Measurements from ENCODE around the gene TGFBI. TPM values are rescaled to one million over a fixed set of nuclear protein-coding genes. Genes with fewer than 3 reads are reported as not detected.

TGFBI gene
- total RNA-seq, 1 donor from 2014 or later: 0.15 TPM

DNA sequence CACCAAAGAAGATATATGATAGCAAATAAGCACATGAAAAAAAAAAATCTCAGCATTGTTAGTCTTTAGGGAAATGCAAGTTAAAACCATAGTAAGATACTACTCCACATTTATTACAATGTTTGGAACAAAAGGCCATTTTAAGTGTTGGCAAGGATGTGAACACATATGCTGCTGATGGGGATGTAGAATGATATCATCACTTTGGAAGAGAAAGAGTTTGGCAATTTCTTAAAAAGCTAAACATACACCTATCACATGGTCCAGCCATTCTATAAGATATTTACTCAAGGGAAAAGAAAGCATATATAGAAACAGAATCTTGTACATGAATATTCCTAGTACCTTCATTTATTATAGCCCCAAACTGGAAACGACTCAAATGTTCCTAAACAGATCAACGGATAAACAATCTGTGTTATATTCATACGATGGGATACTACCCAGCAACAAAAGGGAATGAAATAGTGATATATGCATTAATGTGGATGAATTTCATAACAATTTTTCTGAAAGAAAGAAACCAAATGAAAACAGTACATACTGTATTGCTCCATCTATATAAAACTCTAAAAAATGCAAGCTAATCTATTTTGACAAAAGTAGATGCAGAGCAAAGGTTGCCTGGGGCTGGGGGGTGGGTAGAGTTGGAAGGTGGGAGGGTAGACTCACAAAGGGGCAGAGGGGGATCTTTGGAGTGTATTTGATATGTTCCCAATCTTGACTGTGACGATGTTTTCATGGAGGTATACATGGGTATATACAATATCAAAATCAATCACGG, 58.2 kb downstream of the TGFBI start:
- intact Hi-C loops (cut with micrococcal nuclease): no loop called here

DNA sequence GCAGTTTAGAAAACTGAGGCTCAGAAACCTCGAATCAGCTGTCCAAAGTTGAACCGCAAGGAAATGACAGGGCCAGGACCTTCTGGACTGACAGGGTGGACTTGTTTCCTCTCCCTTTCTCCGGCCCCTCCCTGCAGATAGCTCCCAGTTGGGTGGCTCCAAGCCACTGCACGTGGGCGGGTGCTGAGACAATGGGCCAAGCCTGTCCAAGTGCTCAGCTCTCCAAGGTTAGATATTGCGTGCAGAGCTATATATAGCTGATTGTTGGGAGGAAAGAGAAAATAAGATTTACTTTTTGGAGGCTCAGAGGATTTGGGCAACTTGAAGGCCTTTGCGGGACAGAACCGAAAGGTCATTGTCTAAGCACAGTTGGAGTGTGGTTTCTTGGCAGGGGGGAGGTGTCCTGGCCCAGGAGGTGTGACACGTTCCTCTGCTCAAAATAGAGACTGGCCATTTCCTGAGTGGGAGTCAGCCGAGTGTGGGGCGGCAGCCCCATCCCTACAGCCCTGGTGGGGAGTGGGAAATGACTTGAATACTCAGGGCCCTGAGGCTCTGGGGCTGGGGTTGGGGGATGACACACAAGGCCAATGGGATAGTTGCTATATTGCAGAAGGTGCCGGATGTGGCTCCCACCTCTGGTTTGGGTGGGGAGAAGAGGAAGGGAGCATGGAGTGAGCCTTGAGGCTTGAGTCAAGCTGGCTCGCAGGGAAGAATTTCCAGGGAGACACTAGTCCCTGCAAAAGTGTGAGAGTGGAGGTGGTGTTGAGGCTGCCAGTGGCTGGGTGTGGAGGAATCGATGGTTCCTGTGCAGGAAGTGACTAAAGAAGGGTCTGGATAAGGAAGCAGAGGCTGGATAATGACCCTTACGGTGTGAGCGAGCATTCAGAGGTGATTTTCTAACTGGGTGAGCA, 59.4 kb downstream of the TGFBI start:
- intact Hi-C loops (cut with micrococcal nuclease): no loop called here

DNA sequence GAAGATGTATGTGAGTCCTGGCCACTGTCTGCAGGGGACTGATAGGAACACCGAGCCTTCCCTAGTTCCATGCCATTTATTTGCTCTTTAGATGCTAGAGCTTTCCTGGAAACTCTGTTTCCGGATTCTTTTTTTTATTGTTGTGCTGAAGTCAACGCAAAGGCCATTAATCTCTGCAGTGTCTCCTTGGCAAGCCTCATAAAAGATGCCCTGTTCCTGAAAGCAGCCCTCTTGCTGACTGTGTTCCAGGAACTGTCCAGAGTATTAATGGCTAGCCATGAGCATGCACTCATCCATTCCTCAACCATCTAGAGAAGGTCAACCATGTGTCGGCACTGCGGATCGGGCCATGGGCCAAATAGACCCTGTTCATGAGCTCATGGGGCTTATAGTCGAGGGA, 61.0 kb downstream of the TGFBI start:
- intact Hi-C loops (cut with micrococcal nuclease): no loop called here

DNA sequence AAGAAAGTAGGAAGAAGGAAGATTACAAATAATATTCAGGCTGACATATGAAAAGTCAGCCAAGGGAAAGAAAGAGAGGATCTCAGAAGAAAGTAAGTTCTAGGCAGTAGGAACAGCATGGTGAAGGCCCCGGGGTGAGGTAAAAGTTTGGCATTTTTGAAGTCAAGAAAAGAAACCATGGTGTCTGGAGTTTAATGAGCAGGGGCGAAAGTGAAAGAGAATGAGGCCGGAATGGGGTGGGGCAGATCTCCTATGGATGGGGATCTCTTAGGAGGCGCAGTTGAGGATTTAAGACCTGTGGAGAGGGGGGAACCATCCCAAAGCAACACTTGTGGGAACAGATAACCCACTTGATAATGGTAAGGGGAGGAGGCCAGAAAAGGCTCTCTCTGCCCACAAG, 61.5 kb downstream of the TGFBI start:
- intact Hi-C loops (cut with micrococcal nuclease): no loop called here

DNA sequence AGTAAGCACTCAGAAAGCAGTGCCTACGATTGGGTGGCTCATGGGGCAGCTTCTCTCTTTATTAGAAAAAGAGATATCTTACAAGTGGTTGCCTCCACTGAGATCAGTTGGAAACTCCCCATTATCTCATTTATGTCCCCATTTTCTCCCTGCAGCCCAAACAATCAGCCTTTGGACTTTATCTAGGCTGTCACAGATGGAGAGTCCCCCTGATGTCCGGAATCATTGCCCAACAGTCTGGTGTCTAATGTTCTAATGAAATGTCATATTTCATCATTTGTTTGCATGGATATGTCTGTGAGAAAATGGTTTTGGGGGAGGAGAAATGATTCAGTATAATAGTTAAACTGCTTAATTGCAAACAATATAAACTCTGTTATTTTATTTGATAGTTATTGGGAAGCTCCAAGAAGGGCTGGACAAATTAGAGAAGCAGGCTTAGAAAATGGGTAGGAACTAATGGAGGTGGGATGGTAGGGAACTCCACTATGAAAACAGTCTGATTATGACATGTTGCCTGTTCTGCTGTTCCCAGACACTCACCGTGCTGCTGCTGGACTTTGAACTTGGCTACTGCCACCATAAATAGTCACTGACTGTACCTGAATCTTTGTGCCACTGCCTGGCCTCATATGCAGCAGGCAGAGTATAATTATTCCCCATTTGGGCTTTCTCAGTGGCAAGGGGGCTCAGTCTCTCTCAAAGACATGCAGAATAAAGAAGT, 65.6 kb downstream of the TGFBI start:
- intact Hi-C loops (cut with micrococcal nuclease): no loop called here

DNA sequence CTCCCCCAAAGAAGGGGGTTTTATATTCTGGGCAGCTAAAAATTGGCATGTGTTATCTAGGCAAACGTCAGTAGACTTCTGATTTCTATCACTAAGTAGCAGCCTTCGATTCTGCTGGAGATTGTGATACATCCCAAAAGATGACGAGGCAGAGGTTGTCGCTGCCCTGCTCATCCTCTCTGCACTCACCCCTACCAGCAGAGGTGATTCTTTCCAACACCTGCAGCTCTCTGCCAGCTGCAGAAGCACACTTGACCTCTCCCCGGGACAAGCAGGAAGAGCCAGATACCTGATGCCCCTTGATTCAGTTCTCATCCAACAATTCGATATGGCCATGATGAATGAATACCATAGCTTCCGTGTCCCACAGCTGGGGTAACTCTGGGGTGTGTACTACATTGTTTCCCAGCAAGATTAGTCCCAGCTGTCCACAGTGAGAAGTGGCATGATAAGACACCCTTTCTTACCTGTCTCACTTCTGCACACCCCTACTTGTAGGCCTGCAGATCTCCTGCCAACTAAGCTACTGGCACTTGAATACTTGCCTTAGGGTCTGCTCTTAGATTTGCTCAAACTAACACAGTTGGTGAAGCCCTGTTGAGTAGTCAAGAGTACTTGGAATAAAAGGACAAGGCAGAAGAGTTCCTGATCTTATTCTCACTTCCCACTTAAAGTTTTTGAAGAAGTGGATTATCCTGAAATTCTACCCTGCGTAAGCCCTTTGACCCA, 66.3 kb downstream of the TGFBI start:
- intact Hi-C loops (cut with micrococcal nuclease): no loop called here

DNA sequence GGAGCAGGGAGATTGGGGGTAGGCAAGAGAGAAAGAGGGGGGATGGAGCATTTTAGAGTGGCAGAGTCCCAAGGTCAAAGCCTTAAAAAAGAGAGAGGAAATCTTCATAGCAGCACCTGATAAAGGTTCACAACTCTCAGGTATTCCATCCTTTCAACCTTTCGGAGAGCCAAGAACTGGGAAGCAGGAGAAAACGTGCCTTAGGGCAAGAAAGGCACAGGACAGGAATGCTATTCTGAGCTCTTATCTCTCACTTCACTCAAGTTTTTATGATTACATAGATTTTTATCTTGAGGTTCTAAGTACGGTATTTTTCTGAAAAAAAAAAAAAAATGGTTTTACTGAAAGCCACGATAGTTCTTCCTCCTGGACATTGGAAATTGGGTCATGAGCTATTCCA, 69.4 kb downstream of the TGFBI start:
- intact Hi-C loops (cut with micrococcal nuclease): no loop called here

DNA sequence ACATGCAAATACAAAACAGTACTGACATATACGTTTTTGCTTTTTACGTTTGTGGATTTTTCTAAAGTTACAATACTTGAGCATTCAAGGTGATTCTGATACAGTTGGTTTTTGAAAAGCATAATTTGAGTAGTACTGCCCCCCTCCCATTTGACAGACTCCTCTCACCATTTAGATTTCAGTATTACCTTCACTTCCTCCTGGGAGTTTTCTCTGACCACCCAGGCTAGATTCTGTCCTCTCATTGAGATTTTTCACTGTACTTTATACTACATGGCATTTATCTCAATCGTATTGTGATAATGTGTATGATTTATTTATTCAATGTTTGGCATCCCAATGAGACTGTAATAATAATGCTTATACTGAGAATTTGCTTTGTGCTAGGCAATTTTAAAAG, 71.1 kb downstream of the TGFBI start:
- intact Hi-C loops (cut with micrococcal nuclease): no loop called here

DNA sequence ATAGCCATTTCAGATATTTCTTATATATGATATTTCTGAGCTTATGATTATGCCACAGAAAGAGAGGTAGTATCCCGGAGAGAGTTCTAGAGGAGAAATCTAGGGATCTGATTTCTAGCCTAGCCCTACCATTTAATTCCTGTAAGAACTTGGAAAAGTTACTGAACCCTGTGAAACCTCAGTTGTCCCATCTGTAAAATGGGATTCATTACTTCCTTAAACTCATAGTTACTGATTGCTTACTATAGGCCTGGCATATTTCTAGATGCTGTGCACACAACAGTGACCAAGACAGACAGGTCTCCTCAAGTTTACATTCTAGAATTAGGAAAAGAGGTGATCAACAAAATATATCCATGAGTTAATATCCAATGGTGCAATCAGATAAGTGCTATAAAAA, 73.1 kb downstream of the TGFBI start:
- intact Hi-C loops (cut with micrococcal nuclease): no loop called here

DNA sequence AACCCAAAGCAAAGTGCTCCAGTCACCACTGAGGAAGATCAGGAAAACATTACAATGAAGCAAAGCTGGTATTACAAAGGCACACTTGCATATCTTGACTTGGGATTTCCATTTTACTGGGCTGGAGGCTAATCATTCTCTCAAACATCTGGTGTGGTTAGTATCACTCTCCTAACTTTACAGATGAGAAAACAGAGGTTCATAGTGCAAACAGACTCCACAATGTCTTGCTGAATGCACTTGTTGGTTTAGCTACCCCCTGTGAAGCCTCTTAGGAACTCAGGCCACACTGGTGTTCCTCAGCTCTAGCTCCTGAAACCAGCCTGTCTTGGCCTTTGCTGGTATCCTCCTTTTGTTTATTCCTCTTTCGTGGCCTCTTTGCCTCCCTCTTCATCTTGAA, 74.3 kb downstream of the TGFBI start:
- intact Hi-C loops (cut with micrococcal nuclease): no loop called here

DNA sequence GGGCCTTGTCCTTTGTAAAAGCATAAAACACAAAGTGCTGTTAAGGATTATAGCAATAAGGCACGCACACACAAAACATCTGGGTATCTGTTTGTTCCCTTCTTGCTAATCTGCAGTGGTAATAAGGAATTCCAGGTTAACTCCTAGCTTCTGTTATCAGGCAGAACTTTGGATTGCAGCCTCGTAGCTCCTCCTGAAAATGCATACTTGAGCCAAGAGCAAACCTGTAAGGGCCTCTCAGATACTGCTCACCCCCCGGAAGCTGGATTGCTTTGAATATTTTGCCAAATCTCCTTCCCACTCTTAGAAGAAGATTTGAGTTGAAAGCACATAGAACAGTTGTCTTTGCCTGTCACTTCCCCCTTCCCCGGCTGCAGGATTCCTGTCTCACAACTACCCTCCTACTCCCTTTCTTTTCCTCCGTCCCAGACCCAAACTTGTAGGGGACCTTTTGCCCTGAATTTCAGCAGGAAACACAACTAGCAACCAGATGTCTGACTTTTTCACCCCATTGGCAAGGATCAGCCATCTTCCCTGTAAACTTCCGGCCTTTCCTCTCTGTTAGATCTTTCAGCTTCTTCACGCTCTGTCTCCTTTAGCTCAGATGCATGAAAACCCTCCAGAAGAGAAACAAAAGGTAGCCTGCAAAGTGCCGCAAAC, 75.6 kb downstream of the TGFBI start:
- intact Hi-C loops (cut with micrococcal nuclease): no loop called here

DNA sequence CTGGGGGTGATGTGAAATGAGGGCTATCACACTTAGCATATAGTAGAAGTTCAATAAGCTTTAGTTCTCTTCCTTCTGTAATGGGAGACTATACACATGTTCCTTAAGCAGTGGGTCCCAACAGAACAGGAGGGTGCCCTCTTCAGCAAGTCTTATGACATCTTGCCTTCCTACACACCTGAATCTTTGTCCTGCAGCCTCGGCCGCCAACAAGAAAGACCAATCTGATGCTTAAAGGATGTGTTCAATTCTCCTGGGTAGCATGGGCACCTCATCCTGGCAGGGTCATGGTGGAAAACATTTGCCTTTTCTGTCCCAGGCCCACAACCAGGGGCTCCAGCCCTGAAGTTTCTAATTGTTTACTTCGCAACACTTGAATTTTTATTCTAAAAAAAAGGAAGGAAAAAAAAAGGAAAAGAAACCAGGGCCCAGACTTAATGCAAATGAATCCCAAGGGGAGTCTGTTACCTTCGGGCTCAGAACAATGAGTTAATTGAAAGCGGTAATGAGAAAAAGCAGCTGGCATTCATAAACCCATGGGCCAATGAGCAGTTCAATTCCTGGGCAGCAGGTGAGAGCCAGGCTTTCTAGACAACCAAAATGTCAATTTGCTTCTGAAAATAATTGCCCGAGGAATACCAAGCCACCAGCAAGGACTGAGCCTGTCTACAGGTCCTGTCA, 77.7 kb downstream of the TGFBI start:
- intact Hi-C loops (cut with micrococcal nuclease): no loop called here

DNA sequence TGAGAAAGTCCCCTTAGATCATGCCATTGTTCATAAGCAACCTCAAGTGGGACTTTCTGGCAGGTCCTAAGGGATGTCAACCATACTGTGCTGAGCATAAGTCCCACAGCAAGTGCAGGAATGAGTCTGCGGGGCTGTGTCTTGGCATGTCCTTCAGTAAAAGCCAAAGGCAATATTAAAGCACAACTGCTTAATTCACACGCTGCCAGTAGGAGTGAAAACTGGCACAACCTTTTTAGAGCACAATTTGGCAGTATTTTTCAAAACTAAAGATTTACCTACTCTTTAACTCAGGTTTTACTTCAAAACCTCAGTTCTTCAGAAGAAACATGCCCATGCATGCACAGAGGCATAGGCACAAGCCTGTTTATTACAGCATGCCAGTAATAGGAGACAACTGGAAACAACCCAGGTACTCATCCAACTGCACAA, 79.4 kb downstream of the TGFBI start:
- intact Hi-C loops (cut with micrococcal nuclease): no loop called here

DNA sequence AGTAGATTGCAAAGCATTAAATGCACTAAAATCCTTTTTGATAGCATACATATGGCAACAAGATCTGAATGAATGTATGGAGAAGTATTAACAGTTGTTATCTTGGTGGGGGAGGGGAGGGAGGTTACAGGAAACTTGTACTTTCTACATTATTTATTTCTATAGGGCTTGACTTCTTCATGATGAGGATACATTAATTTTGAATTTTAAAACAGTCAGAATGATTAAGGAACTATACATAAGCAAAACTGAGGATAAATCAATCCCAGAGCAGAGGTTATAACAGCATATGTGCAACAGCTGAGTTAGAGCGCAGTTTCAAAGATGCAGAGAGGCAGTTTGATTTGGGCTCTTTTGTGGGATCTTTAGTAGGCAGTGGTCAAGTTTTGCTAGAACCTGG, 80.0 kb downstream of the TGFBI start:
- intact Hi-C loops (cut with micrococcal nuclease): no loop called here

DNA sequence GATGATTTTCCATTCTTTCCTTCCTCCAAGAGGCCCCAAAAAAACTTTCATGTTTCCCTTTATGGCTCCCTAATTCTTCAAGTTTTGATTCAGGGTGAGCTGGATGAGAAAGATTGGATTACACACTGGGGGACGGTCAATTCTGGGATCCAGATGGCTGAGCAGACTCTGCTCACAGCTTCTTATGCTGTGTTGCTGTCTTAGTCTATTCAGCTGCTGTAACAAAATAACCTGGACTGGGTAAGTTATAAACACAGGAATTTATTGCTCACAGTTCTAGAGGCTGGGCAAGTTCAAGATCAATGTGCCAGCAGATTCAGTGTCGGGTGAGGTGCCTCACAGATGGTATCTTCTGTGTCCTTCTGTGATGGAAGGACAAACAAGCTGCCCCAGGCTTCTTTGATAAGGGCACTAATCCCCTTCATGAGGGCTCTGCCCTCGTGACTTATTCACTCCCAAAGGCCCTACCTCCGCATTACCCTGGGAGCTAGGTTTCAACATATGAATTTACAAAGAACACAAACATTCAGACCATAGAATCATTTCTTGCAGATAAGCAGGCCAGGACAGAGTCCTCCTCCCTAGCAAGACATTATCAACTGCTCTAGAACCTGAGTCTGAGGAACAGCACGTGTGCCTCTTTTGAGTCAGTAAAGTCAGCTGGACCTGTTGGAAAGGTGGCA, 80.8 kb downstream of the TGFBI start:
- intact Hi-C loops (cut with micrococcal nuclease): no loop called here

Measured in T-helper 1 cell treated with Interleukin-12 subunit alpha and Interleukin-12 subunit beta and Interleukin-4 antibody, amounts not matched to agents 30 ng/mL and 1 ng/mL, for 36 hours (primary cell).